HG03575 (cell line): ENCODE results near the gene CD209.

Experiments used
- ATAC-seq: cut with Tn5 transposase; IDR thresholded peaks from one replicate; pipeline ENCODE4 v1.9.1; 2021; ENCODE audit not compliant: unreplicated experiment, insufficient number of reproducible peaks, low FRiP score; ENCODE audit errors: extremely low read depth

CD209 gene

DNA sequence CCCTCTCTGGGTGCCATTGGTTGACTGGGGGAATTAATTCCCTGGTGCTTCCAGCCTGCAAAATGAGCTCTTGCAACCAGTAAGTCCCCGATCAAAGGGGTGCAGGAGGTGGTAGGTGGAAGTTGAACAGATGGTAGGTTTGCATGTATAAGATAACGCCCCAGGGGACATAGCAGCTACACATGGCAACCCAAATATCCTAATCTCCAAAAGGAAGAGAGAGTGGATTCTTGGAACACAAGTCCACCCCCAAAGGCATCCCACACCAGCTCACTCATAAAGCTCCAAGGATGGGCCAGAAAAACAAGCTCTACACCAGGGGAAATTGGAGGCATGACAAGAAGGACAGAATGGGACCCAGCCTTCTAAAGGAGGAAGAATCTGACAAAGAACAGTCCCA, 4.8 kb downstream of the CD209 start:
- no peak for ATAC-seq

GRCh38 chr19:7740682-7741054, 6.7 kb downstream of the CD209 start:
- no peak for ATAC-seq

DNA sequence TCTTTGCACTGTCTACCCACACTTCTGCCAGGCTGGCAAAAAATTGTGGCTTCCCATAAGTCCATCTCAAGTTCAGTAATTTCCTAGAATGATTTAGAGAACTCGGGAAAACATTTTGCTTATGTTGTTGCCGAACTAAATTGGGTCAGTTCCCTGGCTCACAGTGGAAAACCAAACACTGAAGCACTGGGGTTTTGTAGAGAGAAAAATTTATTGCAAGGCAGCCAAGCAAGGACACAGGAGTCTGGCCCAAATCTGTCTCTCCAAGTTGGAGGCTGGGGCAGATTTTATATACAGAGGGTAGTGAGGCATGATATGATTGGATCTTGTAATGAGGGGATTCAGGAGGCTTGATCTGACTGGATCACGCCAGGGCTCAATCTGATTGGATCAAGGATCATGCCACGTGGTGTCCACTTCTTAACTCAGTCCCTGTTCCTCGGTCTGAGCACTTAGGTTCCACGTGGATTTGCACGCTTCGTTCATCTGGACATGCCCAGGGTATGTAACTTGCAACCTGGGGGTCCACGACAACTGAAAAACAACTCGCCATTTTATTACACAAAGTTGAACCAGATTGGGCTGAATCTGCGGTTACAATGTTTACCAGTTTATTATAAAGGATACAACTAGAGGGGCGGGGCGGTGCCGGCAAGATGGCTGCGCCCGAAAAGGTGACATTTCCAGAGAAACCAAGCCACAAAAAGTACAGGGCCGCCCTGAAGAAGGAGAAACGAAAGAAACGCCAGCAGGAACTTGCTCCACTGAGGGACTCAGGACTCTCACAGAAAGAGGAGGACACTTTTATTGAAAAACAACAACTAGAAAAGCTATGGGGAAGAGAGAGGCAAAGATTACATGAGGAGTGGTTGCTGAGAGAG, 7.3 kb downstream of the CD209 start:
- no peak for ATAC-seq

GRCh38 chr19:7739211-7739755, 8.1 kb downstream of the CD209 start:
- ATAC-seq: no peak

DNA sequence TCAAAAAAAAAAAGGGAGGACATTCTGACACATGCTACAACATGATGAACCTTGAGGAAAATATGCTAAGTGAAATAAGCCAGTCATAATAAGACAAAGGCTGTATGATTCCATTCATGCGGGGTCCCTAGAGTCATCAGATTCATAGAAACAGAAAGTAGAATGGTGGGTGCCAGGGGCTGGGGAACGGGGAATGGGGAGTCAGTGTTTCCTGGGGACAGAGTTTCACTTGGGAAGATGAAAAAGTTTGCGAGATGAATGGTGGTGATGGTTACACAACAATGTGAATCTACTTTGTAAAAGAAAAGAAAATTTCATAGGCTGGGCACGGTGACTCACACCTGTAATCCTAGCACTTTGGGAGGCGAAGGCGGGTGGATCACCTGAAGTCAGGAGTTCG, 9.3 kb downstream of the CD209 start:
- no peak for ATAC-seq

GRCh38 chr19:7737215-7737614, 10.1 kb downstream of the CD209 start:
- no peak for ATAC-seq

GRCh38 chr19:7736148-7736547, 11.2 kb downstream of the CD209 start:
- no peak for ATAC-seq

DNA sequence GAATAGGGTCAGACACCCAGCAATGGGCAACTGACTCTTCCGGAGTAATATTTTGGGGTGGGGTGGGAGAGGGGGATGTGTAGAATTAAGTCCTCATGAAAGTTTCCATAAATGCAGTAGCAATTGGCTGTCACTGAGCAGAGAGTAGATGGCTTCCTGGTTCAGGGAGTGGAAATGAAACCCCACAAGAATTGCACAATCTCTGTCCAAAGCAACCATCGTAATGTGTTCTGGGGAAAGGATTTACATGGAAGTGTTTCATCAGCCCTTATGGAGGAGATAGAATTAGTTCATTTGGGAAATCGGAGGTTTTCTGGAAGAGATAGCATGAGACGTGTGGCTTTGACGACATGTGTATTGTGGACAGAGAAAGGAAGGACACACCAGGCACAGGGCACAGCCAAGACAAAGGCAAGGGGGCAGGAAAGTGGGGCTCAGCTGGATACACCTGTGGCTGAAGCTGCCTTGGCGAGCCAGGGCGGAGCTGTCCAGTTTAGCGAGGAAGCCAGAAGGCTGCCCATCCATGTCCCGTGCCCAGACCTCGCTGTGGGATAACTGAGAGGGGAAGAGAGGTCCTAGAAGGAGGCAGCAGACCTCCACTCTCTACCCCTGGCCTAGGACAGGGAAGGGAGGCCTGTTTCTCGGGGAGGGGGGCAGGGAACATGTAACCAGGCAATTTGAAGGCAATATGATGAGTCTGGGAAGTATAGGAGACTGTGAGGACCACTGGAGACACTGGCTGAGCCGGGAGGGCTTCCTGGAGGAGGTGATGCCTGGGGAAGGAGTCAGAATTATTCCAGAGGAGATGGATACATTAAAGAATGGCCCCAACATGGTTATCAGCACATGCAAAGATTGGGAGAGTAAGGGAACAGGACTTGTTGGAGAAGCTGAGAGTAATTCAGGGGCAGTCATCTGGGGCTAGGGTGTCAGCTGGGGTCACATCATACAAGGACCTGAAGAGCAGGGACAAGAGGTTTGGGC, 12.8 kb downstream of the CD209 start:
- ATAC-seq: no peak

DNA sequence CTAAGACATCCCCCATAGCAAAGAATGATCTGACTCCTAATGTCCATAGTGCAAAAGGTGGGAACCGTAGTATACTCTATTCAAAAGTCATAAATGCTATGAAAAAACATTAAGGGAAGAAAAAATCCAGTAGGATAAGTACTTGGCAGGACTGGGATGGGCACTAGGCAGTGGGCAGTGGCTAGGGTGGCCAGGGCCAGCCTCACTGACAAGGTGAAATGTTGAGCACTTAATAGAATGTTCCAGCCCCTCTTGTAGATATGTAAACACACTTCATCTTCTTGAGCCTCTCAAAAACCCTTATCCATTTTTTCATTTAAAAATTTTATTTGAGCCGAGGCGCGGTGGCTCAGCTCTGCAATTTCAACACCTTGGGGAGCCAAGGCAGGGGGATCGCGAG, 14.0 kb downstream of the CD209 start:
- ATAC-seq: no peak

GRCh38 chr19:7732045-7732444, 15.3 kb downstream of the CD209 start, which contains the start of gene CLEC4G:
TSS of gene CLEC4G (minus strand) at chr19:7732110. CDS start at chr19:7732102, 8 bp downstream.
- no peak for ATAC-seq

DNA sequence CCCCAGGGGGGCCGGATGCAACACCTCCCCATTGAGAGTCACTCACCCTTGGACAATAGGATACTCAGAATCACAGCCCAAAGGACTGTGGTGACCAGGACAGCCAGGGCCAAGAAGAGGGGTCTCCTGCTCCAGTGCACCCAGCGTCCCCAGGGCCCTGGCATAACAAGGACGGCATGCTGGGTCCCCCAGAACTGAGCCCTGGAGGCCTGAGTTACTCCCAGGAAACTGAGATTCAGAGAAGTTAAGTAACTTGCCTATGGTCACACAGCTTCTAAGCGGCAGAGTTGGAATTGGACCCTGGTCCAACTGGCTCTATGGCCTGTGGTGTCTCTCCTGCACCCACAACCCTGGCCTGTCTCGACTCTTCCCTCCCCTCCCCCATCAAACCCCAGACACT, 15.7 kb downstream of the CD209 start:
- ATAC-seq: no peak

DNA sequence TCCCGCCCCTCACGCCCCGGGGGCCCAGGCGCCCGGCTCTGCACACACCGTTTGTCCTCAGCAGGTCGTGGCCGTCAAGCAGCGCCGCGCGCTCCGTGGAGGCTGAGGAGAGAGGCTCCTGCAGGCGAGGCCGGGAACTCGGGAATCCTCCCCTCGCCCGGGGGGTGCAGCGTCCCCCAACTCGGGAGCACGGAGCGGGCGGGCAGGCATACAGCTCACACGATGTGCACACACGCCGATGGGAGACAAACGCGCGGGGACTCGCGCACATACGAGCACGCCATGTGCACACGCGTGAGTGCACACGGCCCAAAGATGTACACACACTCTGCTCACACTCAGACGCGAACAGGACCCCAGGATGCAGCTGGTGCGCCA, 16.1 kb downstream of the CD209 start:
- no peak for ATAC-seq

GRCh38 chr19:7730286-7731217, 16.8 kb downstream of the CD209 start:
- ATAC-seq: no peak

- no peak for ATAC-seq
These were observed 17.5 kb downstream of the CD209 start for GRCh38 chr19:7729831-7730285.

DNA sequence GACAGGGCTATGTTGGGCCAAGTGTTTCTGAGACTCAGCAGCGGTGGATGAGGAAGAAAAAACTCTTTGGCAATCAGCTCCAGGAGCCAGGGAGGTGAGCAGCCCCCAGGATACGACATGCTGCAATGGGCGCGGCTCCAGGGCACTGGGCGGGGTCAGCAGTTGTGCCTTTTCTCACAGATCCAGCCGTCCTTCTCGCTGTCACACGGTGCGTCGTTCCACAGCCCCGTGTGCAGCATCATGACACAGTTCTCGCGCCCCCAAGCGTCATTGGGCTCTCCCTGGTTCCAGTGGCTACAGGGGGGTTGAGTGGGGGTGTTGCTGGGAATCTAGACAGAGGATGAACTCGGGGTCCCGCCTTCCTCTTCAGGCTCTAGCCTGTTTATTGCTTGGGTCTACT, 18.1 kb downstream of the CD209 start:
- no peak for ATAC-seq

GRCh38 chr19:7725791-7726190, 21.5 kb downstream of the CD209 start:
- no peak for ATAC-seq

GRCh38 chr19:7722231-7722651, 25.1 kb downstream of the CD209 start:
- ATAC-seq: no peak

GRCh38 chr19:7720351-7720750, 27.0 kb downstream of the CD209 start:
- no peak for ATAC-seq
